HG03066 (cell line): Measurements from ENCODE around the gene ATP11A.
"Not testable (repeated sequence)": the region's sequence is repeated elsewhere in the genome, so short reads cannot be mapped to it uniquely, and the experiment has no call there.

ENCODE experiments used
- ATAC-seq: cut with Tn5 transposase; IDR thresholded peaks from one replicate; pipeline ENCODE4 v1.9.1; 2021; ENCODE audit warnings: low read depth; ENCODE audit not compliant: unreplicated experiment

Gene ATP11A

DNA sequence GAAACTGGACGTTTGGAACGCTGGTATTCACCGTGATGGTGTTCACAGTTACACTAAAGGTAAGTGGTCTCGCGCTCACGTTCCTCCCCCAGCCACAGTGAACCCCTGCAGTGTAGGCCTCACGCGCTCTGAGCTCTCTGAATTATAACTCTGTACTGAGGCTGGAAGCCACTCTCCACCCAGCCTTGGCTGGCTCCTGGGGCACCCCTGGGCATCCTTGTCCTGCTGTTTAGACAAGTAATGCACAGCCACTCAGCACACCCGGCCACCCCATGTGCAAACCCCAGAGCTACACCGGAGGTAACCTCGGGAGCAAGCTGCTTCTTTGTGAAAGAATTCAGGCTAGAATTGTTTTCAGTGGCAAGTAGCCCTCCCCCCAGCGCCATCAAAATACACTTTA is 181.9 kb downstream of the ATP11A start:
- no peak for ATAC-seq

GRCh38 chr13:112872657-112873631 is 183.1 kb downstream of the ATP11A start:
- not testable (repeated sequence) for ATAC-seq

GRCh38 chr13:112873851-112874750 is 184.3 kb downstream of the ATP11A start:
- peak; percentile 82 for ATAC-seq

- no peak for ATAC-seq
Measured at GRCh38 chr13:112874751-112875300, 185.0 kb downstream of the ATP11A start.

- ATAC-seq = no peak
Measured at GRCh38 chr13:112875627-112876026, 185.8 kb downstream of the ATP11A start.

GRCh38 chr13:112876305-112877000 is 186.6 kb downstream of the ATP11A start:
- no peak for ATAC-seq

DNA sequence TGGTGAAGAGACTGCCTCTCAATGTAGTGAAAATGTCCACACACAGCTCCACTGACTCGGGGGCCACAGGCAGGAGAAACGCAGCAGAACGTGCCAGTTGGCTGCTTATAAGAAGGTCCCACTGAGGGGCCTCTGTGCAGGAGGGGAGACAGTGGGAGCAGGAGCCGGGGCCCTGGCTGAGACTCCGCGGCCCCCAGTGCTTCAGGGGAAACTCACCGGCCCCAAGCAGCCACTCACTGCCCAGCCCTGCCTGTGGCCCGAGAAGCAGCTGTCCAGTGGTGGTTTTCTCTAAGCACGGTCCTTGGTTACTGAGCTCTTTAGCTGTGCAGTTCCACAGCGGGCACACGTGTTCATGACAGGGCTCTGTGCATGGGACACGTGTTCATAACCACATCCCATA is 187.2 kb downstream of the ATP11A start:
- ATAC-seq = no peak

- no peak for ATAC-seq
Measured at GRCh38 chr13:112877539-112877938, 187.7 kb downstream of the ATP11A start.

GRCh38 chr13:112877976-112878955 is 188.4 kb downstream of the ATP11A start:
- ATAC-seq = no peak

DNA sequence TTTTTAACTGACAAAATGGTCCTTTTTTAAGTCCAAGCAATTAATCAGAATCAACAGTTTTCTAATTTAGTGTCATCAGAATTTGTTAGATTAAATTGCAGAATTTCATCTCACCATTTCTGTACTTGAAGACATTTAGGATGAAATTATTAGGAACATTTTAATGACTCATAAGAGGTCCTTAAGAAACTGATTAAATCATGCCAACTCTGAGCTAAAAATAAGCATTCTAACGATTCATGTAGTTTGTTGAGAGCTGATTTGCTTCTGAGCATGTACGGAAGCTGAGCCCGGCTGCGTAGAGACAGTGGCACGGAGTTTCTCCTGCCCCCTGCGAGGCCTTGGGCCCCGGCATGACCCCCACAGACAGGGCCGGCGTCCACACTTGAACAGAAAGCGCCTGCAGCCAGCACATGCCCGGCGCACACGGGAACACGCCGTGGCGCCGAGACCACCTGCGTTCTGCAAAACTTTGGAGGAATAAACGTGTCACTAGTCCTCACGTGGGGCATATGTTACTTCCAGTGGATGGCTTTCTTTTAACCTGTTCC is 189.5 kb downstream of the ATP11A start:
- no peak for ATAC-seq

- ATAC-seq = no peak
Measured at GRCh38 chr13:112880221-112880641, 190.4 kb downstream of the ATP11A start.

- ATAC-seq = no peak
Measured at GRCh38 chr13:112880976-112881540, 191.2 kb downstream of the ATP11A start.

DNA sequence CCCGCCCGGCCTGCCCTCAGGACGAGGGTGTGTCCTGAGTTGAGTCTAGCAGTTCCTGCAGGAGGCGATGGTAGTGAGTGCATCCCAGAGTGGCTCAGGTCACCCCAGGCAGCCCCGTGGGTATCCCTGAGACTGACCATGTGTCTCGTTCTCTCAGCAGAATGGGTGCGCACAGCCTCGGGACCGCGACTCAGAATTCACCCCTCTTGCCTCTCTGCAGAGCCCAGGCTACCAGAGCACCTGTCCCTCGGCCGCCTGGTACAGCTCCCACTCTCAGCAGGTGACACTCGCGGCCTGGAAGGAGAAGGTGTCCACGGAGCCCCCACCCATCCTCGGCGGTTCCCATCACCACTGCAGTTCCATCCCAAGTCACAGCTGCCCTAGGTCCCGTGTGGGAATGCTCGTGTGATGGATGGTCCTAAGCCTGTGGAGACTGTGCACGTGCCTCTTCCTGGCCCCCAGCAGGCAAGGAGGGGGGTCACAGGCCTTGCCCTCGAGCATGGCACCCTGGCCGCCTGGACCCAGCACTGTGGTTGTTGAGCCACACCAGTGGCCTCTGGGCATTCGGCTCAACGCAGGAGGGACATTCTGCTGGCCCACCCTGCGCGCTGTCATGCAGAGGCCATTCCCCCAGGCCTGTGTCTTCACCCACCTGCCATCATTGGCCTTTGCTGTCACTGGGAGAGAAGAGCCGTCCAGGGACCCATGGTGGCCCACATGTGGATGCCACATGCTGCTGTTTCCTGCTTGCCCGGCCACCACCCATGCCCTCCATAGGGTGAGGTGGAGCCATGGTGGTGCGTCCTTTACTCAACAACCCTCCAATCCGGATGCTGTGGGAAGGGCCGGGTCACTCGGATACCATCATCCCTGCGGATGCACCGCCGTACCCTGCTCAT is 192.1 kb downstream of the ATP11A start:
- no peak for ATAC-seq

- no peak for ATAC-seq
Measured at GRCh38 chr13:112882555-112883024, 192.8 kb downstream of the ATP11A start.

GRCh38 chr13:112883241-112883945 is 193.6 kb downstream of the ATP11A start:
- no peak for ATAC-seq

DNA sequence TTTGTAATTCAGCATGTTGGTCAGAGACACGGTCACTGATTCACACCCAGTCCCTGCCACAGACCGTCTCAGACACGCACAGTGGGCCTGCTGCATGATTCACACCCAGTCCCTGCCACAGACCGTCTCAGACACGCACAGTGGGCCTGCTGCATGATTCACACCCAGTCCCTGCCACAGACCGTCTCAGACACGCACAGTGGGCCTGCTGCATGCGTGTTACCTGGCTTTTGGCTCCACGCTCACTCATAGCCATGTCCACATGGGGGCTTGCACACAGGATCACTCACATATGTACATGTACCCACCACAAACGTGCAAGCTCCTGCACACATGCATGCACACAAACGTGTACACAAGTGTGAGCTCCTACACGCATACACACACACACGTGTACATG is 194.9 kb downstream of the ATP11A start:
- ATAC-seq = not testable (repeated sequence)
